Panc1 (cell line): Measurements from ENCODE around the gene AHSA1. TPM values are rescaled to one million over a fixed set of nuclear protein-coding genes. Genes with fewer than 3 reads are reported as not detected.

ENCODE experiments used
- ATAC-seq: fragments of 200-7000 bp; cut with Tn5 transposase; 2 replicates; pipeline ENCODE4 v1.9.1; 2020; ENCODE audit warnings: mild to moderate bottlenecking, moderate library complexity
- BruUV-seq: library from RNA; stranded (reverse); fragments of 400-500 nt; replicated peaks from 2 replicates; lab custom pipeline; 2021; lab: Mats Ljungman, UMichigan
- CTCF ChIA-PET: fragments of 300-600 bp; sonication (Branson Sonifier 250); formaldehyde crosslinking; loops from one replicate; lab custom pipeline; 2022; ENCODE audit warnings: antibody characterized with exemption; lab: Charles Lee
- POLR2A ChIA-PET: fragments of 300-600 bp; sonication (Branson Sonifier 250); formaldehyde crosslinking; loops from one replicate; lab custom pipeline; 2022; ENCODE audit warnings: antibody characterized with exemption; lab: Charles Lee
- DNase-seq: peaks from one replicate; pipeline ENCODE4 v3.0.0-alpha.2; 2010; ENCODE audit warnings: low read depth, low spot score
- H3K27ac ChIP-seq: 2 replicates; pipeline ENCODE4 v1.5.1; 2011; ENCODE audit warnings: mild to moderate bottlenecking, low read length, inconsistent platforms
- H3K27me3 ChIP-seq: fragments of 200-500 bp; sonication (Bioruptor generic); 2 replicates; pipeline ENCODE4 v1.6.0; 2014; ENCODE audit warnings: low read length, inconsistent platforms; ENCODE audit not compliant: control insufficient read depth, insufficient read depth
- H3K36me3 ChIP-seq: fragments of 200-500 bp; sonication (Bioruptor generic); 2 replicates; pipeline ENCODE4 v1.5.1; 2014; ENCODE audit warnings: inconsistent platforms, mild to moderate bottlenecking, low read length, moderate library complexity; ENCODE audit not compliant: control insufficient read depth, insufficient read depth
- H3K4me1 ChIP-seq: 2 replicates; pipeline ENCODE4 v1.5.1; 2011; ENCODE audit warnings: inconsistent platforms, mild to moderate bottlenecking, low read length, moderate library complexity; ENCODE audit not compliant: control insufficient read depth, insufficient read depth
- H3K4me3 ChIP-seq, 2 experiments: 2 replicates each; pipeline ENCODE4 v1.5.1; 2011 to 2012; ENCODE audit warnings: low read depth in 2 of 2, low read length in 2 of 2, mild to moderate bottlenecking in 2 of 2, inconsistent platforms in 1 of 2, moderate library complexity in 1 of 2
- H3K9me3 ChIP-seq: fragments of 200-500 bp; sonication (Bioruptor generic); 2 replicates; pipeline ENCODE4 v1.5.1; 2014; ENCODE audit warnings: low read depth, mild to moderate bottlenecking, inconsistent platforms, low read length, moderate library complexity; ENCODE audit not compliant: control insufficient read depth, insufficient read depth
- POLR2AphosphoS5 ChIP-seq: IDR thresholded peaks from 2 replicates; pipeline ENCODE4 v1.6.1; 2012; ENCODE audit warnings: mild to moderate bottlenecking, low read depth, low read length, moderate library complexity
- REST ChIP-seq, 2 experiments: IDR thresholded peaks; 2 replicates each; pipeline ENCODE4 v1.6.1; 2011 to 2012; ENCODE audit warnings: low read depth in 2 of 2, control low read depth in 1 of 2, low read length in 1 of 2, mild to moderate bottlenecking in 1 of 2, moderate library complexity in 1 of 2; ENCODE audit not compliant: insufficient read depth in 1 of 2
- SIN3A ChIP-seq: IDR thresholded peaks from 2 replicates; pipeline ENCODE4 v1.6.1; 2012; ENCODE audit warnings: low read depth, mild to moderate bottlenecking, low read length, moderate library complexity, borderline replicate concordance; ENCODE audit not compliant: insufficient read depth
- TCF7L2 ChIP-seq: IDR thresholded peaks from 2 replicates; pipeline ENCODE4 v1.6.1; 2011; ENCODE audit warnings: mild to moderate bottlenecking, low read depth, low read length, inconsistent platforms
- in situ Hi-C: cut with HindIII; loops from 2 replicates; pipeline ENCODE4 v1.10.0; 2016; ENCODE audit warnings: low sequenced_read_pairs, low pct_unique_long_range_greater_than_20kb
- intact Hi-C: fragments of 100-400 bp; cut with micrococcal nuclease; formaldehyde crosslinking; loops from one replicate; pipeline ENCODE4 v1.10.0; 2022; ENCODE audit not compliant: unreplicated experiment
- total RNA-seq: library from RNA; stranded (reverse); gene quantifications from one replicate; pipeline ENCODE4 v1.2.1, GENCODE V29; 2021; ENCODE audit not compliant: unreplicated experiment
- TF ChIP-seq, protein P1 (sequence below): fragments of 450-650 bp; IDR thresholded peaks from 2 replicates; pipeline ENCODE4 v1.5.1; 2017; ENCODE audit warnings: mild to moderate bottlenecking

The AHSA1 gene
- total RNA-seq, 1 experiment from 2014 or later = 142 TPM

- Histone ChIP-seq H3K9me3 (no peaks in the 10 kb centered on the region), H3K36me3 (no peaks in the 10 kb centered on the region), H3K4me1 (no peaks in the 10 kb centered on the region), H3K4me3 (no peak overlapping the region), H3K27me3 (no peaks in the 10 kb centered on the region), H3K27ac (no peak overlapping the region)
- in situ Hi-C loops (no loop called here), intact Hi-C loops (no loop called here)
- no peak for TF ChIP-seq REST (IDR thresholded peaks at IDR 0.05; ENCODE audit: insufficient read depth in 1 of 2, low read depth in 2 of 2, low read length in 1 of 2)
- TF ChIP-seq POLR2AphosphoS5 = no peak
- TF ChIP-seq, protein P1, sequence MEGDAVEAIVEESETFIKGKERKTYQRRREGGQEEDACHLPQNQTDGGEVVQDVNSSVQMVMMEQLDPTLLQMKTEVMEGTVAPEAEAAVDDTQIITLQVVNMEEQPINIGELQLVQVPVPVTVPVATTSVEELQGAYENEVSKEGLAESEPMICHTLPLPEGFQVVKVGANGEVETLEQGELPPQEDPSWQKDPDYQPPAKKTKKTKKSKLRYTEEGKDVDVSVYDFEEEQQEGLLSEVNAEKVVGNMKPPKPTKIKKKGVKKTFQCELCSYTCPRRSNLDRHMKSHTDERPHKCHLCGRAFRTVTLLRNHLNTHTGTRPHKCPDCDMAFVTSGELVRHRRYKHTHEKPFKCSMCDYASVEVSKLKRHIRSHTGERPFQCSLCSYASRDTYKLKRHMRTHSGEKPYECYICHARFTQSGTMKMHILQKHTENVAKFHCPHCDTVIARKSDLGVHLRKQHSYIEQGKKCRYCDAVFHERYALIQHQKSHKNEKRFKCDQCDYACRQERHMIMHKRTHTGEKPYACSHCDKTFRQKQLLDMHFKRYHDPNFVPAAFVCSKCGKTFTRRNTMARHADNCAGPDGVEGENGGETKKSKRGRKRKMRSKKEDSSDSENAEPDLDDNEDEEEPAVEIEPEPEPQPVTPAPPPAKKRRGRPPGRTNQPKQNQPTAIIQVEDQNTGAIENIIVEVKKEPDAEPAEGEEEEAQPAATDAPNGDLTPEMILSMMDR = no peak
- TF ChIP-seq TCF7L2 = no peak
- TF ChIP-seq SIN3A = no peak
- DNase-seq (no peak), ATAC-seq (no peak)
- CTCF ChIA-PET = no interaction called here
- POLR2A ChIA-PET = no interaction called here
- no TSS peak for BruUV-seq
Observed at GRCh38 chr14:77485901-77486678, 28.2 kb downstream of the AHSA1 start.

GRCh38 chr14:77488558-77488957 is 30.7 kb downstream of the AHSA1 start:
- no TSS peak for BruUV-seq
- no peak for ATAC-seq
- Histone ChIP-seq H3K4me3 (no peak overlapping the region), H3K27ac (no peak overlapping the region), H3K4me1 (no peaks in the 10 kb centered on the region), H3K9me3 (no peaks in the 10 kb centered on the region), H3K27me3 (no peaks in the 10 kb centered on the region), H3K36me3 (no peaks in the 10 kb centered on the region)
- TF ChIP-seq SIN3A (no peak), REST (IDR thresholded peaks at IDR 0.05; ENCODE audit: insufficient read depth in 1 of 2, low read depth in 2 of 2, low read length in 1 of 2) (no peak), POLR2AphosphoS5 (no peak), TCF7L2 (no peak)
- TF ChIP-seq, protein P1 = no peak
- in situ Hi-C loops (no loop called here), intact Hi-C loops (no loop called here)
- ChIA-PET POLR2A (no interaction called here), CTCF (no interaction called here)
- DNase-seq = no peak
